ENCODE measurements around the gene ARHGAP15.

The ARHGAP15 gene

GRCh38 chr2:143524559-143525401 is 395.6 kb downstream of the ARHGAP15 start:
- Histone ChIP-seq H3K9me3 (replicated peaks; ENCODE audit: insufficient read depth, low read length) (no peaks in the 10 kb centered on the region), H3K9me2 (replicated peaks; ENCODE audit: insufficient read depth, low read length) (no peaks in the 10 kb centered on the region), H3K9ac (ENCODE audit: low read length) (no peak overlapping the region), H3K27ac (ENCODE audit: low read length) (no peak overlapping the region), H3K36me3 (replicated peaks; ENCODE audit: insufficient read depth, low read length) (no peaks in the 10 kb centered on the region), H3K4me1 (ENCODE audit: low read length) (no peaks in the 10 kb centered on the region), H3F3A (ENCODE audit: insufficient read depth, low read length) (no peaks in the 10 kb centered on the region), H4K20me1 (ENCODE audit: insufficient read depth, low read length) (no peaks in the 10 kb centered on the region), H3K27me3 (replicated peaks; ENCODE audit: insufficient read depth, low read length) (no peaks in the 10 kb centered on the region), H3K79me2 (ENCODE audit: low read length) (no peaks in the 10 kb centered on the region), H3K4me3 (ENCODE audit: low read length) (no peak overlapping the region), H3K4me2 (ENCODE audit: low read depth, low read length) (no peak overlapping the region), H2AFZ (ENCODE audit: low read length) (no peak overlapping the region)
- TF ChIP-seq EZH2 (optimal IDR thresholded peaks at IDR 0.05; ENCODE audit: low read depth, low read length) (no peak), EZH2phosphoT487 (IDR thresholded peaks at IDR 0.05; ENCODE audit: low read length) (no peak), CTCF (IDR thresholded peaks at IDR 0.05; ENCODE audit: low read length) (no peak)
- DNase-seq: no peak

- H4K20me1 ChIP-seq (ENCODE audit: insufficient read depth, low read length): no peaks in the 10 kb centered on the region
- no peak overlapping the region for H3K9ac ChIP-seq (ENCODE audit: low read length)
- TF ChIP-seq EZH2 (optimal IDR thresholded peaks at IDR 0.05; ENCODE audit: low read depth, low read length): no peak
- DNase-seq: no peak
- no peak overlapping the region for H3K4me2 ChIP-seq (ENCODE audit: low read depth, low read length)
- H3K9me2 ChIP-seq (replicated peaks; ENCODE audit: insufficient read depth, low read length): no peaks in the 10 kb centered on the region
- no peak overlapping the region for H3K4me3 ChIP-seq (ENCODE audit: low read length)
- H3K27ac ChIP-seq (ENCODE audit: low read length): no peak overlapping the region
- H3K79me2 ChIP-seq (ENCODE audit: low read length): no peaks in the 10 kb centered on the region
- no peaks in the 10 kb centered on the region for H3F3A ChIP-seq (ENCODE audit: insufficient read depth, low read length)
- no peak overlapping the region for H2AFZ ChIP-seq (ENCODE audit: low read length)
- no peaks in the 10 kb centered on the region for H3K27me3 ChIP-seq (replicated peaks; ENCODE audit: insufficient read depth, low read length)
- H3K4me1 ChIP-seq (ENCODE audit: low read length): no peaks in the 10 kb centered on the region
- H3K9me3 ChIP-seq (replicated peaks; ENCODE audit: insufficient read depth, low read length): no peaks in the 10 kb centered on the region
- no peaks in the 10 kb centered on the region for H3K36me3 ChIP-seq (replicated peaks; ENCODE audit: insufficient read depth, low read length)
Observed at GRCh38 chr2:143525402-143525860, 396.2 kb downstream of the ARHGAP15 start.

GRCh38 chr2:143526498-143526897 is 397.3 kb downstream of the ARHGAP15 start:
- no peak for DNase-seq
- TF ChIP-seq CTCF (IDR thresholded peaks at IDR 0.05; ENCODE audit: low read length): no peak
- no peak for TF ChIP-seq EZH2 (optimal IDR thresholded peaks at IDR 0.05; ENCODE audit: low read depth, low read length)
- no peak for TF ChIP-seq EZH2phosphoT487 (IDR thresholded peaks at IDR 0.05; ENCODE audit: low read length)
- no peak overlapping the region for H3K9ac ChIP-seq (ENCODE audit: low read length)
- no peaks in the 10 kb centered on the region for H3F3A ChIP-seq (ENCODE audit: insufficient read depth, low read length)
- no peaks in the 10 kb centered on the region for H3K79me2 ChIP-seq (ENCODE audit: low read length)
- no peak overlapping the region for H3K27ac ChIP-seq (ENCODE audit: low read length)
- H3K9me2 ChIP-seq (replicated peaks; ENCODE audit: insufficient read depth, low read length): no peaks in the 10 kb centered on the region
- H3K4me1 ChIP-seq (ENCODE audit: low read length): no peaks in the 10 kb centered on the region
- no peaks in the 10 kb centered on the region for H3K9me3 ChIP-seq (replicated peaks; ENCODE audit: insufficient read depth, low read length)
- H3K36me3 ChIP-seq (replicated peaks; ENCODE audit: insufficient read depth, low read length): no peaks in the 10 kb centered on the region
- no peak overlapping the region for H3K4me2 ChIP-seq (ENCODE audit: low read depth, low read length)
- no peaks in the 10 kb centered on the region for H3K27me3 ChIP-seq (replicated peaks; ENCODE audit: insufficient read depth, low read length)
- no peaks in the 10 kb centered on the region for H4K20me1 ChIP-seq (ENCODE audit: insufficient read depth, low read length)
- H3K4me3 ChIP-seq (ENCODE audit: low read length): no peak overlapping the region
- no peak overlapping the region for H2AFZ ChIP-seq (ENCODE audit: low read length)

- no peak for DNase-seq
Observed at GRCh38 chr2:143528021-143528420, 398.8 kb downstream of the ARHGAP15 start.

More at GRCh38 chr2:143528021-143528420, 398.8 kb downstream of the ARHGAP15 start:
- no peaks in the 10 kb centered on the region for H3F3A ChIP-seq (ENCODE audit: insufficient read depth, low read length)
- no peak overlapping the region for H3K27ac ChIP-seq (ENCODE audit: low read length)
- H3K4me1 ChIP-seq (ENCODE audit: low read length): no peaks in the 10 kb centered on the region
- no peaks in the 10 kb centered on the region for H3K9me2 ChIP-seq (replicated peaks; ENCODE audit: insufficient read depth, low read length)
- no peak overlapping the region for H3K9ac ChIP-seq (ENCODE audit: low read length)
- TF ChIP-seq CTCF (IDR thresholded peaks at IDR 0.05; ENCODE audit: low read length) (no peak), EZH2 (optimal IDR thresholded peaks at IDR 0.05; ENCODE audit: low read depth, low read length) (no peak), EZH2phosphoT487 (IDR thresholded peaks at IDR 0.05; ENCODE audit: low read length) (no peak)
- H3K4me2 ChIP-seq (ENCODE audit: low read depth, low read length): no peak overlapping the region
- H2AFZ ChIP-seq (ENCODE audit: low read length): no peak overlapping the region
- H3K79me2 ChIP-seq (ENCODE audit: low read length): no peaks in the 10 kb centered on the region
- no peaks in the 10 kb centered on the region for H3K27me3 ChIP-seq (replicated peaks; ENCODE audit: insufficient read depth, low read length)
- no peaks in the 10 kb centered on the region for H3K36me3 ChIP-seq (replicated peaks; ENCODE audit: insufficient read depth, low read length)
- H4K20me1 ChIP-seq (ENCODE audit: insufficient read depth, low read length): no peaks in the 10 kb centered on the region
- H3K4me3 ChIP-seq (ENCODE audit: low read length): no peak overlapping the region
- no peaks in the 10 kb centered on the region for H3K9me3 ChIP-seq (replicated peaks; ENCODE audit: insufficient read depth, low read length)

All from MM.1S (cell line).